Stomach (tissue), 4 donors: ENCODE data around the gene SLC36A3.

Source experiments
- EP300 ChIP-seq: sonication (generic); formaldehyde crosslinking; IDR thresholded peaks from one replicate; pipeline ENCODE4 v1.6.1; 2017; ENCODE audit warnings: antibody characterized with exemption
- POLR2A ChIP-seq, 4 donors: fragments of 450-650 bp; IDR thresholded peaks; one replicate each; pipeline ENCODE4 v1.6.1; 2016; ENCODE audit warnings: antibody characterized with exemption in 4 of 4, control low read depth in 2 of 4, mild to moderate bottlenecking in 1 of 4, moderate library complexity in 1 of 4
- POLR2AphosphoS5 ChIP-seq, 3 donors: sonication (generic); formaldehyde crosslinking; IDR thresholded peaks; one replicate each; pipeline ENCODE4 v1.6.1; 2016; ENCODE audit warnings: antibody characterized with exemption in 3 of 3
- TF ChIP-seq, protein P1 (sequence below), 7 experiments: fragments of 450-650 bp in 4 of 7; fragments of 200-600 bp in 3 of 7; sonication (generic) in 3 of 7; IDR thresholded peaks; one replicate each; pipeline ENCODE4 v1.5.1; 2016 to 2019; ENCODE audit warnings: antibody characterized with exemption in 7 of 7, control low read depth in 2 of 7, mild to moderate bottlenecking in 1 of 7

DNA sequence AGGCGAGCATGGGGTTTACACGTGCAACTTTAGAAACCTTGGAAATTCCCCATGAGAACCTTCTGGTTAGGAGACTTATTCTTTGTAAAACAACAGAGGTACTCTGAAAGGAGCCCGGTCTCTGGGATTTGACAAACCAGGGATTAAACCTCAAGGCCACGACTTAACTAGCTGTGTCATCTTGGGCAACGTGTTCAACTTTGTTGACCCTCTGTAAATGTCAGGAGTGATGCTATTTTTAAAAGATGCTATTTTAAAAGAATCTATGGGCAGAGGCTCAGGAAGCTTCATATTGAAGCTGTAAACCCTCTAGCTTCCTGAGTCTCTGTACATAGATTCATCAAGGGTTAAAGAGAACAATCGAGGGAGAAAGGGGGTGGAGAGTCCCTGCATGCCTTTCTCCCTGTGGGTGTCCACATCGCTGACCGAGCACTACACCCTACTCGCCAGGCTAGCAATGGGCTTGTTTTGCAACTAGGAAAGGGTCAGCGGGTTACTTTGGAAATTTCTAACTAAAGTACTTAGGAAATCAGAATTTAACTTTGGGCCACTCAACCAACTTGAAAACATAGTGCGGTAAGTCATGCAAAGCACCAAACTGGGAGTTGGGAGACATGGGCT, 41.7 kb upstream of the SLC36A3 start:
- TF ChIP-seq POLR2A (IDR thresholded peaks at IDR 0.05) = no peak
- TF ChIP-seq, protein P1, sequence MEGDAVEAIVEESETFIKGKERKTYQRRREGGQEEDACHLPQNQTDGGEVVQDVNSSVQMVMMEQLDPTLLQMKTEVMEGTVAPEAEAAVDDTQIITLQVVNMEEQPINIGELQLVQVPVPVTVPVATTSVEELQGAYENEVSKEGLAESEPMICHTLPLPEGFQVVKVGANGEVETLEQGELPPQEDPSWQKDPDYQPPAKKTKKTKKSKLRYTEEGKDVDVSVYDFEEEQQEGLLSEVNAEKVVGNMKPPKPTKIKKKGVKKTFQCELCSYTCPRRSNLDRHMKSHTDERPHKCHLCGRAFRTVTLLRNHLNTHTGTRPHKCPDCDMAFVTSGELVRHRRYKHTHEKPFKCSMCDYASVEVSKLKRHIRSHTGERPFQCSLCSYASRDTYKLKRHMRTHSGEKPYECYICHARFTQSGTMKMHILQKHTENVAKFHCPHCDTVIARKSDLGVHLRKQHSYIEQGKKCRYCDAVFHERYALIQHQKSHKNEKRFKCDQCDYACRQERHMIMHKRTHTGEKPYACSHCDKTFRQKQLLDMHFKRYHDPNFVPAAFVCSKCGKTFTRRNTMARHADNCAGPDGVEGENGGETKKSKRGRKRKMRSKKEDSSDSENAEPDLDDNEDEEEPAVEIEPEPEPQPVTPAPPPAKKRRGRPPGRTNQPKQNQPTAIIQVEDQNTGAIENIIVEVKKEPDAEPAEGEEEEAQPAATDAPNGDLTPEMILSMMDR (IDR thresholded peaks at IDR 0.05) = no peak
- no peak for TF ChIP-seq POLR2AphosphoS5 (IDR thresholded peaks at IDR 0.05)
- TF ChIP-seq EP300 = no peak
